Neutrophil (primary cell): Measurements from ENCODE around the gene SEC24C.

Source experiments
- H3K27ac ChIP-seq: fragments of 200-600 bp; sonication (generic); 2 replicates; pipeline ENCODE4 v1.5.1; 2016; ENCODE audit warnings: mild to moderate bottlenecking, moderate library complexity
- H3K27me3 ChIP-seq: fragments of 200-600 bp; sonication (generic); 2 replicates; pipeline ENCODE4 v1.6.0; 2016; ENCODE audit warnings: mild to moderate bottlenecking
- H3K36me3 ChIP-seq: fragments of 200-600 bp; sonication (generic); 2 replicates; pipeline ENCODE4 v1.5.1; 2017
- H3K4me1 ChIP-seq, 2 experiments: fragments of 200-600 bp in 1 of 2; sonication (generic) in 1 of 2; 1 replicate in 1 of 2; 2 replicates in 1 of 2; pipeline versions ENCODE4 v1.5.1 to v1.6.1; 2013 to 2016; ENCODE audit warnings: low read depth in 1 of 2, low read length in 1 of 2, mild to moderate bottlenecking in 1 of 2, moderate library complexity in 1 of 2; ENCODE audit not compliant: control insufficient read depth in 1 of 2, insufficient read depth in 1 of 2
- H3K4me3 ChIP-seq, 2 experiments: fragments of 200-600 bp in 1 of 2; sonication (generic) in 1 of 2; 1 replicate in 1 of 2; 2 replicates in 1 of 2; pipeline ENCODE4 v1.5.1; 2013 to 2016; ENCODE audit warnings: low read depth in 1 of 2, low read length in 1 of 2, mild to moderate bottlenecking in 1 of 2, moderate library complexity in 1 of 2
- H3K9me3 ChIP-seq: fragments of 200-600 bp; sonication (generic); 2 replicates; pipeline ENCODE4 v1.5.1; 2016
- TF ChIP-seq, protein P1 (sequence below): fragments of 200-600 bp; sonication (generic); IDR thresholded peaks from 2 replicates; pipeline ENCODE4 v1.5.1; 2016; ENCODE audit warnings: antibody characterized with exemption

Gene SEC24C

DNA sequence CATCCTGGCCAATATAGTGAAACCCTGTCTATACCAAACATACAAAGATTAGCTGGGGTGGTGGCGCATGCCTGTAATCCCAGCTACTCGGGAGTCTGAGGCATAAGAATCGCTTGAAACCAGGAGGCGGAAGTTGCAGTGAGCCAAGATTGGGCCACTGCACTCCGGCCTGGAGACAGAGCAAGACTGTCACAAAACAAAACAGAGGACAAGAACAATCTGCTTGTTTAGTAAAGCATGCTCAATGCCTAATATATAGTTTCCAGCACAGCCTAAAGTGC, 1.8 kb upstream of the SEC24C start:
- H3K9me3 ChIP-seq = no peaks in the 10 kb centered on the region
- no peak overlapping the region for H3K4me3 ChIP-seq
- H3K4me1 ChIP-seq = peaks cover 16% of the 10 kb centered on the region in 2 experiments
- no peak overlapping the region for H3K27ac ChIP-seq
- H3K27me3 ChIP-seq = no peaks in the 10 kb centered on the region
- TF ChIP-seq, protein P1, sequence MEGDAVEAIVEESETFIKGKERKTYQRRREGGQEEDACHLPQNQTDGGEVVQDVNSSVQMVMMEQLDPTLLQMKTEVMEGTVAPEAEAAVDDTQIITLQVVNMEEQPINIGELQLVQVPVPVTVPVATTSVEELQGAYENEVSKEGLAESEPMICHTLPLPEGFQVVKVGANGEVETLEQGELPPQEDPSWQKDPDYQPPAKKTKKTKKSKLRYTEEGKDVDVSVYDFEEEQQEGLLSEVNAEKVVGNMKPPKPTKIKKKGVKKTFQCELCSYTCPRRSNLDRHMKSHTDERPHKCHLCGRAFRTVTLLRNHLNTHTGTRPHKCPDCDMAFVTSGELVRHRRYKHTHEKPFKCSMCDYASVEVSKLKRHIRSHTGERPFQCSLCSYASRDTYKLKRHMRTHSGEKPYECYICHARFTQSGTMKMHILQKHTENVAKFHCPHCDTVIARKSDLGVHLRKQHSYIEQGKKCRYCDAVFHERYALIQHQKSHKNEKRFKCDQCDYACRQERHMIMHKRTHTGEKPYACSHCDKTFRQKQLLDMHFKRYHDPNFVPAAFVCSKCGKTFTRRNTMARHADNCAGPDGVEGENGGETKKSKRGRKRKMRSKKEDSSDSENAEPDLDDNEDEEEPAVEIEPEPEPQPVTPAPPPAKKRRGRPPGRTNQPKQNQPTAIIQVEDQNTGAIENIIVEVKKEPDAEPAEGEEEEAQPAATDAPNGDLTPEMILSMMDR = no peak
- H3K36me3 ChIP-seq = peaks cover 10% of the 10 kb centered on the region

DNA sequence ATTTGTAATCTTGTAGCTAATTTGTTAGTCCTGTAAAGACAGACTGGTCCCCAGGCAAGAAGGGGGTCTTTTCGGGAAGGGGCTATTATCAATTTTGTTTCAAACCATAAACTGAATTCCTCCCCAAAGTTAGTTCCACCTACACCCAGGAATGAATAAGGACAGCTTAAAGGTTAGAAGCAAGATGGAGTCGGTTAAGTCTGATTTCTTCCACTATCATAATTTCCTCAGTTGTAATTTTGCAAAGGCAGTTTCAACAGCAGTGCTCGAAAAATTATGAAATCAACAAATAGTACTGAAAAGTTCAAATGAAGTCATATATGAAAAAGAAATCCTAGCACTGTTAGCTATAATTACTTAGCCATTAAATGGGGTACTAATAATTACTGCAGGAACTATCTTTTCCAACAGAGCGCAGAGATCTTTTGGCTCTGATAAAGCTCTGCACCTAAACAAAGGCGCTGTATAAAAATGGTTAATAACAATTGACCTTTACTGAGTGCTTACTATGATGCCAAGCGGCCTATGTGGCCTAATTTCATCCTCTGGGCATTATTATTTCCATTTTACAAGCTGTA, 756 bp upstream of the SEC24C start:
- peaks cover 16% of the 10 kb centered on the region in 2 experiments for H3K4me1 ChIP-seq
- H3K4me3 ChIP-seq = peak overlapping the region; percentile 78 to 94
- H3K36me3 ChIP-seq = peaks cover 21% of the 10 kb centered on the region
- H3K27ac ChIP-seq = peak overlapping the region; percentile 87
- no peaks in the 10 kb centered on the region for H3K27me3 ChIP-seq
- no peaks in the 10 kb centered on the region for H3K9me3 ChIP-seq
- TF ChIP-seq, protein P1 = no peak

DNA sequence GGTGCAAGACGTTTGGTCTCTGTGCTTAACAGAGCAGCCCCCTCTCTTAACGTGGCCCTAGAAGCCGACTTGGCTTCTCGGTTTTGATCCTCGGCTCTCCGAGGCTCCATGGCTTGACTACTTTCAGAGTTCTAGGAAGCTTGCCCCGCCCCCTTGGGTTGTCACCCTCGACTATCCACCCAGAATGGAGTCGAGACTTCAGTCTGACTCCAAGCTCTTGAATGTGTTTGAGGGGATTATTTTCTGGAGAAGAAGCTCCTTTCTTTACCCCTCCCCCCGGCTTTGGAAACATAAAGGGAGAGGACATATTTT, 448 bp downstream of the SEC24C start:
- peaks cover 31% of the 10 kb centered on the region for H3K36me3 ChIP-seq
- H3K27ac ChIP-seq = peak overlapping the region; percentile 87
- H3K27me3 ChIP-seq = no peaks in the 10 kb centered on the region
- no peaks in the 10 kb centered on the region for H3K9me3 ChIP-seq
- peak overlapping the region; percentile 78 to 94 for H3K4me3 ChIP-seq
- peaks cover 16% of the 10 kb centered on the region in 2 experiments for H3K4me1 ChIP-seq
- TF ChIP-seq, protein P1 = no peak

DNA sequence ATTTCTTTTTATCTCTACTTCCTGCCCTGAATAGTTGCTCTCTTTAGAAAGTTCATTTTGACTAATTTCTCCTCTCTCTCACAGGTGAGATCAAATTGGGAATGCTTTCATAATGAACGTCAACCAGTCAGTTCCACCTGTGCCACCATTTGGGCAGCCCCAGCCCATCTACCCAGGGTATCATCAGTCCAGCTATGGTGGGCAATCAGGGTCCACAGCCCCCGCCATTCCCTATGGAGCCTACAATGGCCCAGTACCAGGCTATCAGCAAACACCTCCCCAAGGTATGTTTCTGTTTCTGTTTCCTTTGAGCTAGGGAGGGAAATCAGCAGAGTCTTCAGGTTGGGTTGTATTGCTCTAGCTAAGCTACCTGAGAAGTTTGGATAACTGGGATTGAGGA, 2.5 kb downstream of the SEC24C start:
- H3K27me3 ChIP-seq = no peaks in the 10 kb centered on the region
- TF ChIP-seq, protein P1 = no peak
- no peak overlapping the region for H3K27ac ChIP-seq
- H3K36me3 ChIP-seq = peaks cover 51% of the 10 kb centered on the region
- no peak overlapping the region for H3K4me3 ChIP-seq
- H3K9me3 ChIP-seq = no peaks in the 10 kb centered on the region
- H3K4me1 ChIP-seq = peaks cover 16% of the 10 kb centered on the region in 2 experiments

DNA sequence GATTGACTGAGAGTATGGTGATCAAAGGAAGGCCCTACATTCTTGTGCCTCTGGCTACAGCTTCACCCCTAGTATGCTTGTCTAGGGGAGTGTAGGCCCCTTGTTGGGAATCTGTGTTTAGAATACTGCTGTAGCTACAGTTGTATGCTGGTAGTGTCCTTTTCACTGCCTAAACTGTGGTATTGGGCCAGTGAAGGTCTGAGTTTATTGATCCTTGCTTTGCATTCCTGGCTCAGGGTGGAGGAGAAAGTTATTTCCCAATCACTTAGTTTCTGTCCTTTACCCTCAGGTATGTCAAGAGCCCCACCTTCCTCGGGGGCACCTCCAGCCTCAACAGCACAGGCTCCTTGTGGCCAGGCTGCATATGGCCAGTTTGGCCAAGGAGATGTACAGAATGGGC, 6.6 kb downstream of the SEC24C start:
- peaks cover 89% of the 10 kb centered on the region for H3K36me3 ChIP-seq

More for the DNA sequence above, 6.6 kb downstream of the SEC24C start:
- Histone ChIP-seq H3K27me3 (no peaks in the 10 kb centered on the region), H3K4me3 (no peak overlapping the region), H3K9me3 (no peaks in the 10 kb centered on the region), H3K27ac (no peak overlapping the region), H3K4me1 (no peaks in the 10 kb centered on the region)
- TF ChIP-seq, protein P1 = no peak
